DND-41 (cell line): ENCODE measurements around the gene SLC7A1.

Source experiments
- ATAC-seq: fragments of 200-7000 bp; cut with Tn5 transposase; 3 replicates; pipeline ENCODE4 v1.9.1; 2021; ENCODE audit warnings: low read depth; ENCODE audit not compliant: insufficient read depth
- DNase-seq: peaks from one replicate; pipeline ENCODE4 v3.0.0-alpha.2; 2020
- H2AFZ ChIP-seq: 2 replicates; pipeline ENCODE4 v1.6.0; 2012; ENCODE audit warnings: low read depth, low read length
- H3K27ac ChIP-seq: 2 replicates; pipeline ENCODE4 v1.5.1; 2012; ENCODE audit warnings: low read length, inconsistent platforms
- H3K27me3 ChIP-seq: fragments of 200-600 bp; sonication (generic); 2 replicates; pipeline ENCODE4 v1.6.0; 2012; ENCODE audit warnings: low read length, mild to moderate bottlenecking, inconsistent platforms; ENCODE audit not compliant: insufficient read depth, poor library complexity
- H3K36me3 ChIP-seq: 2 replicates; pipeline ENCODE4 v1.5.1; 2012; ENCODE audit warnings: low read length, inconsistent platforms; ENCODE audit not compliant: insufficient read depth
- H3K4me1 ChIP-seq: 2 replicates; pipeline ENCODE4 v1.5.1; 2012; ENCODE audit warnings: mild to moderate bottlenecking, low read length; ENCODE audit not compliant: insufficient read depth
- H3K4me2 ChIP-seq: 2 replicates; pipeline ENCODE4 v1.6.0; 2012; ENCODE audit warnings: mild to moderate bottlenecking, moderate library complexity, low read length, inconsistent platforms; ENCODE audit not compliant: insufficient read depth
- H3K4me3 ChIP-seq, 2 experiments: fragments of 200-600 bp in 1 of 2; shearing (Covaris generic) in 1 of 2; 2 replicates each; pipeline ENCODE4 v1.5.1; 2012 to 2016; ENCODE audit warnings: inconsistent platforms in 2 of 2, low read length in 2 of 2, mild to moderate bottlenecking in 2 of 2, low read depth in 1 of 2, moderate library complexity in 1 of 2
- H3K79me2 ChIP-seq: 2 replicates; pipeline ENCODE4 v1.6.0; 2012; ENCODE audit warnings: low read length, inconsistent platforms; ENCODE audit not compliant: insufficient read depth
- H3K9ac ChIP-seq: 2 replicates; pipeline ENCODE4 v1.6.0; 2012; ENCODE audit warnings: low read depth, mild to moderate bottlenecking, inconsistent platforms, low read length, moderate library complexity
- H3K9me3 ChIP-seq: 2 replicates; pipeline ENCODE4 v1.5.1; 2012; ENCODE audit warnings: low read length, moderate library complexity, mild to moderate bottlenecking, inconsistent platforms; ENCODE audit not compliant: insufficient read depth, severe bottlenecking
- H4K20me1 ChIP-seq: 2 replicates; pipeline ENCODE4 v1.6.0; 2012; ENCODE audit warnings: low read length; ENCODE audit not compliant: insufficient read depth
- EZH2 ChIP-seq: IDR thresholded peaks from 3 replicates; pipeline ENCODE4 v1.6.1; 2012; ENCODE audit warnings: borderline replicate concordance, low read depth, mild to moderate bottlenecking, moderate library complexity, low read length, inconsistent platforms; ENCODE audit not compliant: severe bottlenecking
- TF ChIP-seq, protein P1 (sequence below): IDR thresholded peaks from 2 replicates; pipeline ENCODE4 v1.5.1; 2012; ENCODE audit warnings: borderline replicate concordance, low read length, moderate library complexity, mild to moderate bottlenecking; ENCODE audit not compliant: poor library complexity, severe bottlenecking; ENCODE audit errors: extremely low read depth

SLC7A1 gene

DNA sequence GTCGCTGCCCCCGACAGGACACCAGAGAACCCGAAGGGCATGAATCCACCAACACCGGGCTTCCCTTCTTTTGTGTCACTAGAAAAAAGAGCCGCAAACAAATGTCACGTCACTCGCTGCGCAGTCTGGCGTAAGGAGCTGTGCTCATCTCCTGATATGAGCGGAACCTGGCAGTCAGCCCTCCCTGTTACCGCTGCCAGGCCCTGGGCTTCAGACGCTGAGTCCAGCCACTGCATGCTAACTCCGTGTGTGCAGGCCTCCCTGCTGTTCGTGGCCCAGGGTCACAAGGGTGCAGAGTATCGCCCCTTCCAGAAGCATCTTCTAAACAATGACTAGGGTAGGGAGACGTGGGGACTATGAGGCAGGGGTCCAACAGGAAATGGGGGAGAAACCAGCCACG, 71.3 kb downstream of the SLC7A1 start:
- TF ChIP-seq, protein P1, sequence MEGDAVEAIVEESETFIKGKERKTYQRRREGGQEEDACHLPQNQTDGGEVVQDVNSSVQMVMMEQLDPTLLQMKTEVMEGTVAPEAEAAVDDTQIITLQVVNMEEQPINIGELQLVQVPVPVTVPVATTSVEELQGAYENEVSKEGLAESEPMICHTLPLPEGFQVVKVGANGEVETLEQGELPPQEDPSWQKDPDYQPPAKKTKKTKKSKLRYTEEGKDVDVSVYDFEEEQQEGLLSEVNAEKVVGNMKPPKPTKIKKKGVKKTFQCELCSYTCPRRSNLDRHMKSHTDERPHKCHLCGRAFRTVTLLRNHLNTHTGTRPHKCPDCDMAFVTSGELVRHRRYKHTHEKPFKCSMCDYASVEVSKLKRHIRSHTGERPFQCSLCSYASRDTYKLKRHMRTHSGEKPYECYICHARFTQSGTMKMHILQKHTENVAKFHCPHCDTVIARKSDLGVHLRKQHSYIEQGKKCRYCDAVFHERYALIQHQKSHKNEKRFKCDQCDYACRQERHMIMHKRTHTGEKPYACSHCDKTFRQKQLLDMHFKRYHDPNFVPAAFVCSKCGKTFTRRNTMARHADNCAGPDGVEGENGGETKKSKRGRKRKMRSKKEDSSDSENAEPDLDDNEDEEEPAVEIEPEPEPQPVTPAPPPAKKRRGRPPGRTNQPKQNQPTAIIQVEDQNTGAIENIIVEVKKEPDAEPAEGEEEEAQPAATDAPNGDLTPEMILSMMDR = no peak
- no peak for TF ChIP-seq EZH2
- H3K27me3 ChIP-seq = no peaks in the 10 kb centered on the region
- no peak for DNase-seq
- H3K4me1 ChIP-seq = no peaks in the 10 kb centered on the region
- no peak overlapping the region for H3K27ac ChIP-seq
- no peak overlapping the region for H3K9ac ChIP-seq
- no peaks in the 10 kb centered on the region for H3K9me3 ChIP-seq
- no peak overlapping the region for H2AFZ ChIP-seq
- H3K79me2 ChIP-seq = peaks cover 28% of the 10 kb centered on the region
- no peak for ATAC-seq
- peaks cover 62% of the 10 kb centered on the region for H4K20me1 ChIP-seq
- no peak overlapping the region for H3K4me3 ChIP-seq
- peaks cover 99% of the 10 kb centered on the region for H3K36me3 ChIP-seq
- H3K4me2 ChIP-seq = no peak overlapping the region

DNA sequence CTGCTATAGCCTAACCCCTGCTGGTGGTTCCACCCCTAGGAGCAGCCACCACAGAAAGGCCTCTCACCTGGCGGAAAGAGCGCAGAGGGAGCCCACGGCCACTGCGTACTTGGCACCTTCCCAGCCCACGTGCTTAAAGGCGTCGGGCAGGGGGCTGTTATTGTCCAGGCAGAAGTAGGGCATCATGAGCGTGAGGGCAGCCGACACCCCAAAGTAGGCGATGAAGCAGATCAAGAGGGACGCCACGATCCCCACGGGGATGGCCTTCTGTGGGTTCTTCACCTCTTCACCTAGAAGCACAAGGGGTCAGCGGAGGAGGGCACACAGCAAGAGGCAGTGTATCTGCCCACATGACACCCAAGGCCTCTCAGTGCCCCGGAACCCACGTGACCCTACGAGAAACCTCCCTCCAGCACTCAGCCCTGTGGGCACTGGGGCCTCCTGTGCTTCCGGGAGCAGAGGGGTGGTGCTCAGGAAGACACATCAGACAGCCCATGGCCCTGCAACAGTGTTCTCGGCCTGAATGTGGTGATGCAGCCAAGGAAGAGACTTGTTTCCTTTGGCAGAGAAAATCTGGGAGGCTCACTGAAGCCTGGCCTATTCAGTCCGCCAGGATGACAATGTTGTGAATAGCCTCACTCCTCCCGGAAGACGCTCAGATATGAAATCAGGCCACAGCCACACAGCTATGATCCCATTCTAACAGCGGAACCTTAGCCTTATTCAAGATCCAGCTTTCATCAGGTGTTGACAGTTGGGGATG, 72.1 kb downstream of the SLC7A1 start:
- Histone ChIP-seq H3K27ac (no peak overlapping the region), H3K4me2 (no peak overlapping the region), H4K20me1 (peaks cover 65% of the 10 kb centered on the region), H3K27me3 (no peaks in the 10 kb centered on the region), H3K4me1 (no peaks in the 10 kb centered on the region), H3K9me3 (no peaks in the 10 kb centered on the region), H2AFZ (no peak overlapping the region), H3K79me2 (peaks cover 23% of the 10 kb centered on the region), H3K36me3 (peaks cover 99% of the 10 kb centered on the region), H3K9ac (no peak overlapping the region), H3K4me3 (no peak overlapping the region)
- no peak for DNase-seq
- no peak for TF ChIP-seq EZH2
- TF ChIP-seq, protein P1 = no peak
- no peak for ATAC-seq

DNA sequence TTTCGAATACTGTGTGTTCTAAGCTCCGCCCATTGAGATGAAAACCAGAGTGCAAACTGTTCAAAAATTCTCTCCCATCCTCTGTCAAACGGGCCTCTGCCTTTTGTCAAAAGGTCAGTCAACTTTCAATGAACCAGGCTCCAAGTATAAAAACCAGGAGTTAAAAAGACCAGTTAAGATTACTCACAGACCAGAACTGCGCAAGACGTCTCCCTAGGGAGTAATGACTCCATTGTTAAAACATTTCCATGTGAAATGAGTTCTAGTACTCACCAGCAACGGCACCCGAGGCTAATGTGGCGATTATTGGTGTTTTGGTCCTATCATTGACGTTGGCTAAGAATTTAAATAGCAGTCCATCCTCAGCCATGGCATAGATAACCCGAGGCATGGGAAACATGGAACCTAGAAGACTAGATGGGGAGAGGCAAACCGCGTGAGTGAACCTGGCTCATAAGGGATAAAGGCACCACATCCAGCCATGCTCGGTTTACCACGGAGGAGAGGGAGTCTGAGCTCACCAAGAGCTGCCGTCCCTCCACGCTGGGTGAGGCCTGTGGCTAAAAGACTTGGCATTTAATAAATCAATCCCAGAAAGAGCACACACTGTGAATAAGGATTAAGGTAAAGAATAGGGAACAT, 73.3 kb downstream of the SLC7A1 start:
- Histone ChIP-seq H3K79me2 (peaks cover 15% of the 10 kb centered on the region), H3K4me2 (no peak overlapping the region), H3K27ac (no peak overlapping the region), H3K27me3 (no peaks in the 10 kb centered on the region), H3K9me3 (no peaks in the 10 kb centered on the region), H3K4me3 (no peak overlapping the region), H3K9ac (no peak overlapping the region), H3K4me1 (no peaks in the 10 kb centered on the region), H3K36me3 (peaks cover 99% of the 10 kb centered on the region), H4K20me1 (peaks cover 57% of the 10 kb centered on the region), H2AFZ (no peak overlapping the region)
- DNase-seq = no peak
- ATAC-seq = no peak
- no peak for TF ChIP-seq EZH2
- TF ChIP-seq, protein P1 = no peak
